ENCODE measurements around the gene RPS26.

The RPS26 gene

DNA sequence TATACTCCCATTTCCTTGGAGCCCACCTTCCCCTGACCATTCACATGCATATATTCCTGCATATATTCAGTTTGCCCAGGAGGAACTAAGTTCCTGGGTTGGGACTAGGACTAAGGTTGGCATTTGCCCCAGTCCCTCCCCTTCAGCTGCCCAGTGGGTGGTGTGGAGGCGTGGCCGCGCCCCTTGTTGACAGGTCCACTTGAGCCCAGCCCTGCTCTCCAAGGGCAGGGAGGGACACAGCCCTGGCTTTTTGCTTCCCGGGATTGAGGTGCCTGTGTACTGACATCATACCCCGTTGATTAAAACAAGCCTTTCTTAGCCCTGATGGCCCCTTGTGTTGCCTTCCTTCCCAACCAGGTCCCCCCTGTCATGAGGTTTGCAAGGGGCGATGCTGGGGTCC is 45.5 kb downstream of the RPS26 start:
- Histone ChIP-seq H4K20me1 (ENCODE audit: insufficient read depth, low read length, poor library complexity, severe bottlenecking) (no peaks in the 10 kb centered on the region), H3K9me2 (replicated peaks; ENCODE audit: low read depth, low read length) (no peaks in the 10 kb centered on the region), H3K79me2 (ENCODE audit: insufficient read depth, low read length) (no peaks in the 10 kb centered on the region), H3K27me3 (ENCODE audit: insufficient read depth, low read length, poor library complexity, severe bottlenecking) (no peaks in the 10 kb centered on the region), H3K4me1 (ENCODE audit: insufficient read depth, low read length, poor library complexity, severe bottlenecking) (no peaks in the 10 kb centered on the region), H3K9ac (ENCODE audit: low read depth, low read length, poor library complexity, severe bottlenecking) (no peak overlapping the region), H3K36me3 (ENCODE audit: insufficient read depth, low read length) (no peaks in the 10 kb centered on the region), H3F3A (ENCODE audit: low read depth) (no peaks in the 10 kb centered on the region), H3K4me3 (ENCODE audit: low read length, poor library complexity, severe bottlenecking) (no peak overlapping the region), H3K4me2 (ENCODE audit: low read depth, low read length, poor library complexity, severe bottlenecking) (no peak overlapping the region), H3K9me3 (ENCODE audit: insufficient read depth, low read depth, low read length) (no peaks in the 10 kb centered on the region), H2AFZ (ENCODE audit: low read length) (no peak overlapping the region)
- TF ChIP-seq, protein P1, sequence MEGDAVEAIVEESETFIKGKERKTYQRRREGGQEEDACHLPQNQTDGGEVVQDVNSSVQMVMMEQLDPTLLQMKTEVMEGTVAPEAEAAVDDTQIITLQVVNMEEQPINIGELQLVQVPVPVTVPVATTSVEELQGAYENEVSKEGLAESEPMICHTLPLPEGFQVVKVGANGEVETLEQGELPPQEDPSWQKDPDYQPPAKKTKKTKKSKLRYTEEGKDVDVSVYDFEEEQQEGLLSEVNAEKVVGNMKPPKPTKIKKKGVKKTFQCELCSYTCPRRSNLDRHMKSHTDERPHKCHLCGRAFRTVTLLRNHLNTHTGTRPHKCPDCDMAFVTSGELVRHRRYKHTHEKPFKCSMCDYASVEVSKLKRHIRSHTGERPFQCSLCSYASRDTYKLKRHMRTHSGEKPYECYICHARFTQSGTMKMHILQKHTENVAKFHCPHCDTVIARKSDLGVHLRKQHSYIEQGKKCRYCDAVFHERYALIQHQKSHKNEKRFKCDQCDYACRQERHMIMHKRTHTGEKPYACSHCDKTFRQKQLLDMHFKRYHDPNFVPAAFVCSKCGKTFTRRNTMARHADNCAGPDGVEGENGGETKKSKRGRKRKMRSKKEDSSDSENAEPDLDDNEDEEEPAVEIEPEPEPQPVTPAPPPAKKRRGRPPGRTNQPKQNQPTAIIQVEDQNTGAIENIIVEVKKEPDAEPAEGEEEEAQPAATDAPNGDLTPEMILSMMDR (conservative IDR thresholded peaks at IDR 0.05; ENCODE audit: low read length) = no peak
- no peak for TF ChIP-seq EZH2phosphoT487 (IDR thresholded peaks at IDR 0.05; ENCODE audit: borderline replicate concordance)
